Measurements from ENCODE around the gene COL5A3. TPM values are rescaled to one million over a fixed set of nuclear protein-coding genes. Genes with fewer than 3 reads are reported as not detected.
A peak's percentile ranks its signal among the peaks of the same experiment; 100 is the strongest.
"Not testable (repeated sequence)": the region's sequence is repeated elsewhere in the genome, so short reads cannot be mapped to it uniquely, and the experiment has no call there.

The COL5A3 gene
- total RNA-seq, 1 experiment from 2014 or later = 0.02 TPM

GRCh38 chr19:9939301-9939913 is 70.9 kb downstream of the COL5A3 start:
- peak; percentile 14 for DNase-seq (ENCODE audit: low spot score)

GRCh38 chr19:9937001-9937411 is 73.3 kb downstream of the COL5A3 start:
- DNase-seq (ENCODE audit: low spot score) = no peak

- DNase-seq (ENCODE audit: low spot score) = no peak
These were observed 73.8 kb downstream of the COL5A3 start, which contains the start of gene OLFM2 for GRCh38 chr19:9936326-9937000. Gene OLFM2 (minus strand): TSS chr19:9936515. CDS start chr19:9936366, 149 bp downstream.

- no peak for DNase-seq (ENCODE audit: low spot score)
These were observed 74.6 kb downstream of the COL5A3 start for GRCh38 chr19:9935506-9936325.

GRCh38 chr19:9934132-9934950 is 76.0 kb downstream of the COL5A3 start:
- peak; percentile 60 for DNase-seq (ENCODE audit: low spot score)

GRCh38 chr19:9932835-9933234 is 77.5 kb downstream of the COL5A3 start:
- no peak for DNase-seq (ENCODE audit: low spot score)

GRCh38 chr19:9931629-9932028 is 78.7 kb downstream of the COL5A3 start:
- DNase-seq (ENCODE audit: low spot score) = no peak

GRCh38 chr19:9923440-9923839 is 86.9 kb downstream of the COL5A3 start:
- no peak for DNase-seq (ENCODE audit: low spot score)

- not testable (repeated sequence) for DNase-seq (ENCODE audit: low spot score)
These were observed 87.4 kb downstream of the COL5A3 start for GRCh38 chr19:9922782-9923379.

GRCh38 chr19:9917321-9917720 is 93.0 kb downstream of the COL5A3 start:
- DNase-seq (ENCODE audit: low spot score) = peak; percentile 70

GRCh38 chr19:9916719-9917118 is 93.6 kb downstream of the COL5A3 start:
- DNase-seq (ENCODE audit: low spot score) = no peak

- DNase-seq (ENCODE audit: low spot score) = peak; percentile 74
These were observed 95.7 kb downstream of the COL5A3 start for GRCh38 chr19:9914315-9915207.

GRCh38 chr19:9914001-9914314 is 96.3 kb downstream of the COL5A3 start:
- no peak for DNase-seq (ENCODE audit: low spot score)

- DNase-seq (ENCODE audit: low spot score) = no peak
These were observed 96.9 kb downstream of the COL5A3 start for GRCh38 chr19:9913237-9914000.

GRCh38 chr19:9912551-9913236 is 97.6 kb downstream of the COL5A3 start:
- no peak for DNase-seq (ENCODE audit: low spot score)

GRCh38 chr19:9911524-9912185 is 98.6 kb downstream of the COL5A3 start:
- no peak for DNase-seq (ENCODE audit: low spot score)

- DNase-seq (ENCODE audit: low spot score) = no peak
These were observed 99.7 kb downstream of the COL5A3 start for GRCh38 chr19:9910625-9911024.
